HL-60/S4 treated with phorbol 12-myristate 13-acetate at 8.2 ng/mL for 4 days and 3 days (cell line): ENCODE results near the gene ACTG1.

Experiments used
- in situ Hi-C: fragments of 300-500 bp; cut with MboI; formaldehyde crosslinking; loops from 2 replicates; pipeline ENCODE4 v1.15.0; 2022; ENCODE audit warnings: low sequenced_read_pairs

Gene ACTG1

GRCh38 chr17:81518113-81518784, 5.7 kb upstream of the ACTG1 start:
- in situ Hi-C loops = no loop called here

GRCh38 chr17:81517339-81518112, 4.9 kb upstream of the ACTG1 start:
- in situ Hi-C loops = no loop called here

- in situ Hi-C loops = no loop called here
These were observed 4.4 kb upstream of the ACTG1 start for GRCh38 chr17:81517009-81517338.

- in situ Hi-C loops = no loop called here
These were observed 3.8 kb upstream of the ACTG1 start for GRCh38 chr17:81516439-81516838.

GRCh38 chr17:81515530-81516041, 3.0 kb upstream of the ACTG1 start:
- in situ Hi-C loops = no loop called here

GRCh38 chr17:81514739-81515529, 2.3 kb upstream of the ACTG1 start:
- in situ Hi-C loops = no loop called here

GRCh38 chr17:81514489-81514738, 1.8 kb upstream of the ACTG1 start:
- in situ Hi-C loops = no loop called here

GRCh38 chr17:81513753-81514488, 1.3 kb upstream of the ACTG1 start:
- in situ Hi-C loops = no loop called here

GRCh38 chr17:81513372-81513752, 763 bp upstream of the ACTG1 start:
- in situ Hi-C loops = no loop called here

- in situ Hi-C loops = no loop called here
These were observed 616 bp downstream of the ACTG1 start for GRCh38 chr17:81511804-81512561.

GRCh38 chr17:81511554-81511803, 1.1 kb downstream of the ACTG1 start:
- in situ Hi-C loops = no loop called here

GRCh38 chr17:81510785-81511553, 1.6 kb downstream of the ACTG1 start:
- in situ Hi-C loops = no loop called here

- in situ Hi-C loops = no loop called here
These were observed 2.4 kb downstream of the ACTG1 start for GRCh38 chr17:81509972-81510784.

- in situ Hi-C loops = no loop called here
These were observed 3.2 kb downstream of the ACTG1 start for GRCh38 chr17:81509207-81509971.

- in situ Hi-C loops = no loop called here
These were observed 3.9 kb downstream of the ACTG1 start for GRCh38 chr17:81508639-81509206.

- in situ Hi-C loops = no loop called here
These were observed 9.0 kb downstream of the ACTG1 start for GRCh38 chr17:81503619-81504018.

GRCh38 chr17:81502471-81503017, 10.1 kb downstream of the ACTG1 start:
- in situ Hi-C loops = no loop called here

- in situ Hi-C loops = no loop called here
These were observed 12.6 kb downstream of the ACTG1 start for GRCh38 chr17:81500047-81500446.
